HT-29 (cell line): ENCODE results near the gene TSPOAP1. TPM values are rescaled to one million over a fixed set of nuclear protein-coding genes. Genes with fewer than 3 reads are reported as not detected.

Experiments used
- DNase-seq: peaks from one replicate; pipeline ENCODE4 v3.0.0-alpha.2; 2015; ENCODE audit warnings: low spot score
- total RNA-seq: library from RNA; depleted of rRNA; stranded (reverse); fragments of >200 nt; shearing (Covaris generic); gene quantifications from 2 replicates; pipeline ENCODE4 v1.2.3, GENCODE V29; 2014

Gene TSPOAP1
- total RNA-seq, 1 experiment from 2014 or later = 2.4 TPM

DNA sequence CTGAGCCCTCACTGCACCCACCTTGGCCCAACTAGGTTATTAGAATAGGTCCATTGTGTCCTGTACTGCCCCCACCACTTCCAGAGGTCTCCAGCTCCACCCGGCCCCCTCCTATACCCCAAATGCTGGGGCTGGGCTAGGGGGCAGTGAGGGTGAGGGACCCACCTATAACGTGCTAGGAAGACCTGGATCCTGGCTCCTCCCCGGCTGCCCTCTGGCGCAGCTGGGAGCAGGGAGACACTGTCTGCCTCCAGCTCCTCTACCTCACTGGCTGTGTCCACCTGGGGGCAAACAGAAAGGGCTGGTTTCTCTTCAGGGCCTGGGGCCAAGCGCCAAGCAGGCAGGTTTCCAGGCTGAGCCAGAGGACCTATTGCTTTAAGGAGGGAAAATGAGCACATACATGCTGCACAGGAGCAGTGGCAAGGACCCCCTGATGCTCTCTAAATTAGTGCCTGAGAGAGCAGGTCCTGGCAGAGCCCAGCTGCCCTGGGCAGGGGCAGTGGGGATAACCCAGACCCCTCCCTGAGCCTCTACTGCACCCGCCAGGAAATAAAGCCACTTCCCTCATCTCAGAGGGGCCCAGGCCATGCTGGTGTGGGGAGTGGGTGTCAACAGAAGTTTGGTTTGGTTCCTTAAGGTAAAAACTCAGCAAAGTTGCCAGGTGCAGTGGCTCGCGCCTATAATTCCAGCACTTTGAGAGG, 12.2 kb downstream of the TSPOAP1 start:
- no peak for DNase-seq

GRCh38 chr17:58315750-58316149, 12.8 kb downstream of the TSPOAP1 start:
- DNase-seq = no peak

- no peak for DNase-seq
These were observed 13.3 kb downstream of the TSPOAP1 start for GRCh38 chr17:58315281-58315711.

DNA sequence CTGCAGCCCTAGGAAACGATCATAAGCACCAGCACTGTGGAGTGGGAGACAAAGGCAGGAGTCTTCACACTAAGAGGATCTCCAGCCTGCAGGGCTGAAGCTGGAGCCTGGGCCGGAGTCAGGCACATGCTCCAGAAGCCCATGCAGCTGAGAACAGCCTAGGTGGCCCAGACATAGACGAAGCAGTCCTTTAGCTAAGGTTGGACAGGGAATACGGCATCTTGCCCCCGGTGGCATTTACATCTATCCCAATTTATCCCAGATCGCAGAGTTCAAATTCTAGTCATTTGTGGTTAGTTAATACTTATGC, 13.9 kb downstream of the TSPOAP1 start:
- DNase-seq = no peak

- DNase-seq = no peak
These were observed 14.5 kb downstream of the TSPOAP1 start for GRCh38 chr17:58313815-58314705.

- DNase-seq = no peak
These were observed 15.8 kb downstream of the TSPOAP1 start for GRCh38 chr17:58312829-58313228.

GRCh38 chr17:58312021-58312630, 16.5 kb downstream of the TSPOAP1 start:
- no peak for DNase-seq

DNA sequence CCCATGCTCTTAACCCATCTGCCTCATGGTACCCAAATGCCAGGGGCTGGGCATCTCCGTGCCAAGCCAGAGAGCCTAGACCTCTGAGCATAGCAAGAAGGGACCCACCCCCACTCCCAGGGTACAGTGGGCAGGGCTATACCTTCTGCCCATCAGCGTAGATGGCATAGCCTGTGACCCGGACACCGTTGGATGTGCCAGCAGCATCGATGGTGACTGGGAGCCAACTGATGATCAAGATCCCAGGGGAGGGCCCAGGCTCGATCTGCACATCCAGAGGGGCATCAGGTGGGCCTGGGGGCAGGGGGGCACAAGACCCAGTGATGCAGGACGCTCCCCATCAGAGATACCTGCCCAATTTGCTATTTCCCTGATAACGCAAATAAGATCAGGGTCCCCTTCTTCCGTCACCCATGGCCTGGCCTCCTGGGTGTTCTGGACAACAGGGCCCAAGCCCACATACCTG, 17.1 kb downstream of the TSPOAP1 start:
- DNase-seq = no peak

GRCh38 chr17:58310511-58311428, 17.8 kb downstream of the TSPOAP1 start:
- no peak for DNase-seq

- DNase-seq = no peak
These were observed 18.7 kb downstream of the TSPOAP1 start for GRCh38 chr17:58309918-58310259.

- DNase-seq = no peak
These were observed 19.3 kb downstream of the TSPOAP1 start for GRCh38 chr17:58308985-58309917.

DNA sequence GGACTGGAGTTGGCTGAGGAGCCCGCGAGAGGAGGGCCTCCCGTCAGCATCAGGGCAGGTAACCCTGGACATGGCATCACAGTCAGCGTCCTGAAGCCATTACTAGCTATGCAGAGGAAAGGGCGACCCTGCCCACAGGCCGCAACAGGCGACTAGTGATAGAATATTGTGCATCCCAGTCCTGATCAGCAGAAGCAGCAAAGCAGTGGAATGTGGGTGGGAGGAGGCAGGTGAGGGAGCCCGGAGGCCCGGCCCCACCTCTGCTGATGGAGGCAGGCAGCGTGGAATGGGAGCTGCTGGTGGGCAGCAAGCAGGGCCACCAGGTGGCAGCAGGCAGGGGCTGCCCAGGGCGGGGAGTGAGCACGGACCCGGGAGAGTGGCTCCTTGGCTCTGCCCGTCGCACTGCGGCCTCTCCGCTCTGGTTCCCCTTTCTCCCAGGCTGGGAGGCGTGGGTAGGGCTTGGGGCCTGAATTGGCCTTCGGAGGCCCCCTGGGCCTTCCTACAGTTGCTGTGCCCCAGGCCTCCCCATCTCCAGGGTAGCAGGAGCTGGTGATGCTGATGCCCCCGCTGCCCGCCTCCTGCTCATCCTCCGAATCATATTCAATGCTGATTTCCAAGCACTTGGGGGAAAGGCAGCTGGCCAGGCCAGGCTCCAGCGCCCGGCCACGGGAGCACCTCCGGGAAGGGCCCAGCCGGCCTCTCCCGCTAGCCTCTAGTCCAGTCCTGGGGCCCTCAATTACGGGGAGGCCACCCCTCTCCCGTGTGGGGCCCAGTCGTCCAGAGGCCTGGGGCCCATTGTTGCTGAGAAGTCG, 20.2 kb downstream of the TSPOAP1 start:
- no peak for DNase-seq

- no peak for DNase-seq
These were observed 21.0 kb downstream of the TSPOAP1 start for GRCh38 chr17:58307468-58308172.

GRCh38 chr17:58306131-58306951, 22.3 kb downstream of the TSPOAP1 start:
- DNase-seq = no peak

DNA sequence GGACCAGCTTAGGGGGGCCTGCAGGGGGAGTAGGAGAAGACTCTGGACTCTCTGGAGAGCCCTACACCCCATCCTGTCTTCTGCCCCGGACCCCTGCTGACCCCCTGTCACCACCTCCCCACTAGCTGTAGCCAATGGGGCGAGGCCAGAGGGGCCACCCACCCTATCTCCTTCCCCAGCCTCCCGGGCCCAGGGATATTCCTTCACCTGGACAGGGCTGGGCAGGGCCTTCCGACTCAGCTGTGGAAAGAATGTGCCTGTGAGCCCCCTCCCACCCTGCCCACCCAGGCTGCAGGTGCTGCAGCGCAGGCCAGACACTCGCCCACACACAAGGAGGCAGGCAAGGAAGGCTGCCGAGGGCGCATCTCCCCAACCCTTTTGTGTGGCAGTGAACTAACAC, 23.0 kb downstream of the TSPOAP1 start:
- DNase-seq = no peak

DNA sequence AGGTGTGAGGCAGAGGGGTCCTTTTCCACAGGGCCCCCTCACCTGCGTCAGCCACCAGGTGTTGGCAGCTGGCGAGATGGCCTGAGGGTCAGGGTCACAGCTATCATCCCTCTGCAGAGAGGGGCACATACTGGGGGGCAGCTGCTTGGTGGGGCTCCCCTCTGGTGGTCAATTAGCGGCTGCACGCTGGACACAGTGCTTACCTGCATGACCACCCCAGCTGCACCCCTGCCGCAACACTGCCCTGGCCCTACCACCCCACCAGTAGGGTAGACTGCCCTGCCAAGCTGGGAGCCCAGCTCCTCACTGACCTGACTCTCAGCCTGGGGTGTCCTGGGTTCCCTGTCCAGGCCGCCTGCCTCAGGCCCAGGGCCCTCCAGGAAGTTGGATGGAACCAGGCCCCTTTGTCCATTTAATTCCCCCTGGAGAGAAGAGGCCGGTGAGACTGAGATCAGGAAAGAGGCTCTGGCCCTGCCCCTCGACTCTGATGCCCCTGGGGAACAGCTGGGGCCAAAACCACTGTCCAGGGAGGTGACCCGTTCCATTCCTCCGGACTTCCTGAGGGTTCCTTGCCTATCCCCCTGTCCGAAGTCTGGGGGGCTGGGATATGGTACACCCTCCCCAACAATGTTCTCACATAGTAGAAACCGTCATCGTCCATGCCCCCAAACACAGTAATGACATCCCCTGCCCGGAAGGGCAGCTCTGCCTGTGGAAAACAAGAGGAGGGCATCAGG, 23.7 kb downstream of the TSPOAP1 start:
- no peak for DNase-seq
